M059J (cell line): Measurements from ENCODE around the gene SLC6A18. TPM values are rescaled to one million over a fixed set of nuclear protein-coding genes. Genes with fewer than 3 reads are reported as not detected.

ENCODE experiments used
- DNase-seq: peaks from one replicate; pipeline ENCODE4 v3.0.0-alpha.2; 2012; ENCODE audit warnings: low read depth
- total RNA-seq: library from RNA; depleted of rRNA; stranded (reverse); fragments of >200 nt; shearing (Covaris generic); gene quantifications from 2 replicates; pipeline ENCODE4 v1.2.3, GENCODE V29; 2014

SLC6A18 gene
- total RNA-seq, 1 experiment from 2014 or later, result not detected

DNA sequence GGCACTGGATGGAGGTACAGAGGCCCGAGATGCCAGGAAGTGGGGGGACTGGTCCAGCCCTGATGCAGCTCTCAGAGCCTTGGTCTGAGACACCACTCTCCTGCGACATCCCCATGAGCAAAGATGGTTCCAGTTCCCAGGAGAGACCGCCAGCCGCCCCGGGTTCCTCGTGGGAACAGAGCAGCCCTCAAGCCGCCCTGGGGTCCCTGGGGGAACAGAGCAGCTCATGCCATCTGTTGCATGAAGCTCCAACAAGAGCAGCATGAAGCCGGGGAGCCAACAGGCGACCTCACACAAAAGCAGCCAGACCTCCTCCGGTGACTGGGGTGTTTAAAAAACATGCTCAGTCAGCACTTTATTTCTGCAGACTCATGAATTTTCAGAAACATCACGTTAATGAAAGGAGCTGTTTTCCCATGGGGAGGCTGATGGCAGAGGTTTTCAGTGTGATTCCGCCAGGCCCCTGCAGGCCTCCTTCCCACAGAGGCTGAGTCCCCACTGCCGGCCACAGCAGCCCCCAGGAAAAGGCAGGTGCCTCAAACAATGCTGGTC is 6.2 kb downstream of the SLC6A18 start:
- no peak for DNase-seq

DNA sequence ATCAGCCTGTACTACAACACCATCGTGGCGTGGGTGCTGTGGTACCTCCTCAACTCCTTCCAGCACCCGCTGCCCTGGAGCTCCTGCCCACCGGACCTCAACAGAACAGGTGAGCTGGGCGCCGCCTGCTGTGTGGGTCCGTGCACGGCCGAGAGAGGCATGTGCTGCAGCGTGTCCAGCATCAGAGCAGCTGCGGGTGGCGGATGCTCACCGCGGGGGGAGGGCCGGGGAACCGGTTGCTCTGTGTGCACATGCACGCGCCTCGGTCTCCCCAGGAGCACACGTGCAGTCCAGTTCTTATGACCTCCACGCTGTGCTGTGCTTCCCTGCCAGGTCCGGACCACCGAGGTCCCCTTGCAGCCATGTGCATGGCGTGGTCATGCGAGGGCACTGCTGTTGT is 7.6 kb downstream of the SLC6A18 start:
- no peak for DNase-seq

- no peak for DNase-seq
Observed at GRCh38 chr5:1235379-1235778, 10.2 kb downstream of the SLC6A18 start.

DNA sequence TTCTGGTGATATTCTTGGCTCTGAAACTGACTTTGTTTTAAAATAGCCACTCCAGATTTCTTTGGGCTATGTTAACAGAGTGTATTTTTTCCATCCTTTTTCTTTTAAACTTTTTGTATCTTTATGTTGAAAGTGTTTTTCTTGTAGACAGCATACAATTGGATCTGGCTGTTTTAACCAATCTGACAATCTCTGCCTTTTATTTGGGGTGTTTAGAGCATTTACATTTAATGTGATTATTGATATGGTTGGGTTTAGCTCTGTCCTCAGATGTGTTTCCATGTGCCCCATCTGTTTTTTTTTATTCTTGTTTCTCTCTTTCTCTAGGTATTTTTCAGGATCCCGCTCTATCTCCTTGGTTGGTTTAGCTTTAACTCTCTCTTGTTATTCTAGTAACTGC is 10.7 kb downstream of the SLC6A18 start:
- no peak for DNase-seq

DNA sequence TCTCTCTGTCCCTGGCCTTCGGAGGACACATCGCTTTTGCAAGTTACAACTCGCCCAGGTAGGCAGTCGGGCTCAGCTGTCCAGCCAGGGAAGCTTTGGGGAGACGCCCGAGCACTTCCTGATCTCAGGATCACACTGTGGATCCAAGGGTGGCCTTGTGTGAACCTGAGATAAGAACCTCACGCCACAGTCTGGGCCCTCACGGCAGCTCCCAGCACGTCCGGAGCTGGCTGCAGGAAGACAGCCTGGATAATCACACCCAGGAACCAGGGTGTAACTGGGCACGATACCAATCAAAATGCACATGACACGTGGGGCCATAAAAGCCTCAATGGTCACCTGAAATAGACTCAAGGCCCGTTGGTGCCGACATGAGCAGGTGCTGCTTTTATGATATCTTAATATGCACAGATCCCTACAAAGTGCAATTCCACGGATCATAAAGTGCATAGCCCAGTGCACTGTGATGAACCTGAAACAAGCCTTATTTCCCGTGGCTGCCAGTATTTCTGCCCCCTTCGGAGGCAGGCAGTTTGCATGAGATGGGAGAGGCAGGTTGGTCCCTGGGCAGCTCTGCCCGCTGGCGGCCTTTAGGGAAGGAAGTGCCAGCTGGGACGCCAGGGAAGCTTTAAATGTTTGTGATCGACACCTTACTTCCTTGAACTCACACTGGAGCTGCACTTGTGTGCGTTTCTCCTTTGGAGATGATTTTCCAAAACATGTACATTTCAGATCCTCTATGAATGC is 14.5 kb downstream of the SLC6A18 start:
- no peak for DNase-seq

DNA sequence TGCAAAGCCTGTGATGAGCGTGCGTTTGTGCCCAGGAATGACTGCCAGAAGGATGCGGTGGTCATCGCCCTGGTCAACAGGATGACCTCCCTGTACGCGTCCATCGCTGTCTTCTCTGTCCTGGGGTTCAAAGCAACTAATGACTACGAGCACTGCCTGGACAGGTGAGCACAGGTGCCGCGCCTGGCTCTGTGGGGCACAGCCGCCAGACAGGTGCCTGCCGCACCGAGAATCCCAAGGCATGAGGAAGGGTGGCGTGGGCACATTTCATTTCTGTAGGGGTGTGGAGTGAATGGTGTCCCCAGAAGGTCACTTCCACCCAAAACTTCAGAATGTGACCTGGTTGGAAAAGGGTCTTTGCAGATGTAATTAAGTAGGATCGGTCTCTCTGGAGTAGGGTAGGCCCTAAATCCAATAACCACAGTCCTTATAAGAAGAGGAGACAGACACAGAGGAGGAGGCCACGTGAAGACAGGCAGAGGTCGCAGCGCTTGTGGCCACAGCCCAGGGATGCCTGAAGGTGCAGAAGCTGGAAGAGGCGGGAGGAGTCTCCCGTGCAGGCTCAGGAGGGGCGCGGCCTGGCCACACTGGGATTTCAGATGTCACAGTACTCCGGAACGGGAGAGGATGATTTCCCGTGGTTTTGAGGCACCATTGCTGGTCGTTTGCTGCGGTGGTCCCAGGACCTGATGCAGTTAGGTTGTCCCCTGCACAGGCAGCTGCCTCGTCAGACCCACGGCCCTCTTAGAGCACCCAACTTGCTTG is 15.5 kb downstream of the SLC6A18 start:
- no peak for DNase-seq

- no peak for DNase-seq
Observed at GRCh38 chr5:1241509-1242080, 16.4 kb downstream of the SLC6A18 start.

GRCh38 chr5:1242733-1243486 is 17.7 kb downstream of the SLC6A18 start:
- DNase-seq, result no peak

DNA sequence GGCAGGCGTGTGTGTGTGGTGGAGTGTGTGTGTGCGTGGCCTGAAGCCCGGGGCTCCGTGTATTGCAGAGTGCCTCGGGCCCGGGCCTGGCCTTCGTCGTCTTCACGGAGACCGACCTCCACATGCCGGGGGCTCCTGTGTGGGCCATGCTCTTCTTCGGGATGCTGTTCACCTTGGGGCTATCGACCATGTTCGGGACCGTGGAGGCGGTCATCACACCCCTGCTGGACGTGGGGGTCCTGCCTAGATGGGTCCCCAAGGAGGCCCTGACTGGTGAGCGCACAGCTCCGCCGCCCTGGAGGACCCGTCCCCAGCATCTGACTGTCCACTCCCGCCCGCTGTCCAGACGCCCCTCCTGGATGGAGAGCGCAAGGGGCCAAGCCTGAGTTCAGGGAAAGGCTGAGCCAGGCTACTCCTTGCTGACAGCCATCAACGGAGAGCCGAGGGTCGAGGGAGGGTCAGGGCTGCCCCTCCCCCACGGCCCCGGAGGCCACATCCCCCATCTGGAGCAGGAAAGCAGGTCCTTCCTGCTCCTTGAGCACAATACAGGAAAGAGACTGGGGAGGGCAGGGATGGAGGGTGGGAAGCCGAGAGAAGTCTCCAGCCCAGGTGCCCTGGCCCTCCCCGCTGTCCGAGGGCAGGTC is 18.4 kb downstream of the SLC6A18 start:
- no peak for DNase-seq

GRCh38 chr5:1244255-1244654 is 19.1 kb downstream of the SLC6A18 start:
- no peak for DNase-seq

DNA sequence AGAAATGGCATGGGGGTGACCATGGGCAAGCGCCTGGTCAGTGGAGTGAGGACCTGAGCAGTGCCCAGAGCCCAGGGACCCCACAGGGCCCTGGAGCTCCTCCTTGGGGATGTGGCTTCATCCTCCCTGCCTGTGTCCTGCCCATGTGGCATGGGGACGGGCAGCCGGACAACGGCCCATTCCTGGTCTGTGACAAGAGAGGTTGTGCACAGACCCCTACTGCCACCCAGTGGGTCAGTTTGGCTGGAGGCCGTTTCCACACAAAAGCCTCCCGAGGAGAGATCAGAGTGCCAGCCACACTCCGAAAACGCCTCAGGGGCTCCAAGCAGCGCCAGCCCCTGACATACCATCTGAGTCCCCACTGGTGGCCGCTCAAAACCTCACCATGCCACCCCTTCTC is 19.8 kb downstream of the SLC6A18 start:
- peak; percentile 27 for DNase-seq

GRCh38 chr5:1245905-1246576 is 20.9 kb downstream of the SLC6A18 start:
- no peak for DNase-seq

DNA sequence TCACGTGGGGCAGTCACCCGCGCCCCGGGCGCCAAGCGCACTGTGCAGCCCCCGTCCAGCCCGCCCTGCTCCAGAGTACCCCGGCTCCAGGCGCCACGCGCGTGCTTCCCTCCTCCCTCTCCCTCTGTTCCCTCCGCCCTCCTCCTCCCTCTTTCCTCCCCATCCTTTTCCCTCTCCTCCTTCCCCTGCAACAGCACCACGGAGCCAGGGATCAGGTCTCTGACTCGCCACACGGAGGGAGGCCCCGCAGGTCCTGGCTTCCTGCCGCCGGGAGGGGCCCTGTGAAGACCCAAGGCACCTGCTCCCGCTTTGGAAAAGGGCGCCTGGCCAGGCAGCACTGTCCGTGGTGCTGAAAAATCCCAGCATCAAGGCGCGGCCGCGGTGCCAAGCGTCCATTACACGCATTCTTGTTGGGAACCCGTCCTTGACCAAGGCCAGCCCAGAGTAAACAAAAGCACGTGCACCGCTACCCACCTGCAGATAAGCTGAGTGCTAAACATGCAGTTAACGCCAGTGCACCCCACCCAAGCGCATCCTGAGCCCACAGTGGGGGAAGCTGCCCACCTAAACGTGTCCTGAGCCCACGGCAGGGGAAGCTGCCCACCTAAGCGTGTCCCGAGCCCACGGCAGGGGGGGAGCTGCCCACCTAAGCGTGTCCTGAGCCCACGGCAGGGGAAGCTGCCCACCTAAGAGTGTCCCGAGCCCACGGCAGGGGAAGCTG is 21.7 kb downstream of the SLC6A18 start:
- peak; percentile 34 for DNase-seq

GRCh38 chr5:1247811-1248210 is 22.6 kb downstream of the SLC6A18 start:
- no peak for DNase-seq

DNA sequence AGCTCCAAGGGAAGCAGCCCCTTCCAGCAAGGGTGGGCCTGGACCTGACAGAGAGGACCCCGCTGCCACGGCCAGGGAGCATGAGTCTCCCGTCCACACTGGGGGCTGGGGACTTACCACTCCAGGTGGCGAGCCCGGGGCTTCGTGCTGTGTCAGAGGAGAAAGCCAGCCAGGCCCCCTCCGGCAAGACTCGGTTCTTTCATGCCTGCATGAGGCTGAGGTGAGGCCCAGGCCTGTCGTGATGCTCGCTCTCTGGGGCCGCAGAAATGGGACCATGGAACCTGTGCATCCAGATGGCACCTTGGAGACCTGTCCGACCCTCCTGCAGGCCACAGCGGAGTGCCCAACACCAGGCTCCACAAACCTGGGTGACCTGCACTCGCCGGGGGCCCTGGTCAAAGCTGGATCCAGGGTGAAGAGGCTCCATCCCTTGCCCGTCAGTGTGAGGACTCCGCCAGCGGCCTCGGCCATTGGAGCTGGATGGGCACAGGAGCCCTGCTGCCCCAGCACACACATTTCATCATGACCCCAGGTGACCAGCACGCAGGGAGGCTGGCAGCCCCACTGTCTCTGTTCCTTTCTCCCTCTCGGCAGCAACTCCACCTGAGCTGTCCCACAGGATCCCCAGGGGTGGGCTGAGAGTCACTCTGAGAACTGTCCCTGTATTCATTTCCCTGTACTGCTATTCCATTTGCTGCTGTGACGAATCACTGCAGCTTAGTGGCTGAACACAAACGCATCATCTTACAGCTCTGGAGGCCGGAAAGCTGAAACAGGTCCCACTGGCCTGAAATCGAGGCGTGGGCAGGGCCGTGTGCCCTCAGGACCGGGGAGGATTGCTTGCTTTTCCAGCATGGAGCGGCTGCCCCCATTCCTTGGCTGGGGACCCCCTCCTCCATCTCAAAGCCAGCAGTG is 24.4 kb downstream of the SLC6A18 start:
- no peak for DNase-seq

DNA sequence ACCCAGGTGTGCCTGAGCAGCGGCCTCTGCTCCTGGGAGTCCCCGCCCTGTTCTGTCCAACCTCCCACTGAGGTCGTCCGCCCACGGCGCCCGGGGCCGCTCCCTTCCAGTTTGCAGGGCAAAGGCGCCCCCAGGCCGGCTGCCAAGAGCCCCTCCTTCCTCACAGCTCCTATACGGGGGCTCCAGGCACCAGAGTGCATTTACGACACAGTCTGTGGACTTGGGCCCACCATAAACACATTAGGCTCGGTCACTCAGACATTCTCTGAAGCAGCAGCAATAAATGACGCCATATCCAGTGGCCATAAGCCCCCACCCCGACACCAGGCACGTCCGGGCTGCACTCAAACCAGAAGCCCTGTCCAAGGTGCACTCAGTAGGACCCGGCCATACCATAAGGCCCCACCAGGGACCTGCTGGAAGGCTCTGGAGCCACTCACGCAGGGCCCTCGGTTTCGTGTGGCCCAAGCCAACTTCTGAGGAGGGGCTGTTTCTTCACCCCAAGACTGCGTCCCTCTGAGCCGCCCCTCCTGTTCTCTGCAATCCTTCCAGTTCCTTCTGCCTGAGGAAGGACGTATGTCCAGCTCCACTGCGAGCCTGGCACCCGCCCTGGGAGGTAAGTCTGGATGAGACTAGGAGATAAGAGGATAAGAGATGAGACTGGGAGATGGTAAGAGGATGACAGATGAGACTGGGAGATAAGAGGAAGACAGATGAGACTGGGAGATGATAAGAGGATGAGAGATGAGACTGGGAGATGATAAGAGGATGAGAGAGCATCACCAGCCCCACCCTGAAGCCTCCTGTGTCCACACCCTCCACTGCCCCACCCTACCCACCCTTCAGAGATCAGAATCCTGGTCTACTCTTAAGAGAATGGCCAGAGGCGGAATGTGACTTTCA is 26.7 kb downstream of the SLC6A18 start:
- DNase-seq, result no peak

GRCh38 chr5:1252681-1253080 is 27.5 kb downstream of the SLC6A18 start:
- DNase-seq, result no peak
